ENCODE data around the gene SPTB.
"Not testable (repeated sequence)": the region's sequence is repeated elsewhere in the genome, so short reads cannot be mapped to it uniquely, and the experiment has no call there.

Gene SPTB

GRCh38 chr14:64879635-64880220 lies at the start of gene SPTB:
SPTB (minus strand) TSS chr14:64879907; CDS start chr14:64823094, 56,813 bp downstream.
- no peak for DNase-seq

- no peak for DNase-seq
Measured at GRCh38 chr14:64929014-64929359, 49.3 kb upstream of the SPTB start.

- DNase-seq: no peak
Measured at GRCh38 chr14:64928239-64929013, 48.7 kb upstream of the SPTB start.

- no peak for DNase-seq
Measured at GRCh38 chr14:64927031-64927430, 47.3 kb upstream of the SPTB start.

- no peak for DNase-seq
Measured at GRCh38 chr14:64926398-64926995, 46.8 kb upstream of the SPTB start.

GRCh38 chr14:64923015-64923414 lies 43.3 kb upstream of the SPTB start:
- no peak for DNase-seq

GRCh38 chr14:64920465-64920864 lies 40.8 kb upstream of the SPTB start:
- no peak for DNase-seq

- no peak for DNase-seq
Measured at GRCh38 chr14:64919618-64920017, 39.9 kb upstream of the SPTB start.

- DNase-seq: no peak
Measured at GRCh38 chr14:64919215-64919614, 39.5 kb upstream of the SPTB start.

GRCh38 chr14:64918216-64918615 lies 38.5 kb upstream of the SPTB start:
- DNase-seq: no peak

GRCh38 chr14:64915797-64916196 lies 36.1 kb upstream of the SPTB start:
- no peak for DNase-seq

GRCh38 chr14:64915029-64915424 lies 35.3 kb upstream of the SPTB start:
- DNase-seq: no peak

GRCh38 chr14:64914237-64915028 lies 34.7 kb upstream of the SPTB start, which contains the start of gene CHURC1:
CHURC1 (plus strand) TSS chr14:64914455; CDS start chr14:64914496, 41 bp downstream.
- peak; percentile 97 for DNase-seq

GRCh38 chr14:64913477-64913876 lies 33.8 kb upstream of the SPTB start:
- DNase-seq: not testable (repeated sequence)

GRCh38 chr14:64912261-64912660 lies 32.6 kb upstream of the SPTB start:
- no peak for DNase-seq

GRCh38 chr14:64910847-64911495 lies 31.3 kb upstream of the SPTB start:
- no peak for DNase-seq

GRCh38 chr14:64906022-64906421 lies 26.3 kb upstream of the SPTB start:
- no peak for DNase-seq

- no peak for DNase-seq
Measured at GRCh38 chr14:64899958-64900357, 20.3 kb upstream of the SPTB start.

- DNase-seq: no peak
Measured at GRCh38 chr14:64891839-64892375, 12.2 kb upstream of the SPTB start.

GRCh38 chr14:64891173-64891838 lies 11.6 kb upstream of the SPTB start:
- DNase-seq: no peak

GRCh38 chr14:64889352-64889751 lies 9.6 kb upstream of the SPTB start:
- DNase-seq: no peak

- DNase-seq: no peak
Measured at GRCh38 chr14:64885559-64885958, 5.9 kb upstream of the SPTB start.

Measured in activated CD8-positive, alpha-beta memory T cell treated with anti-CD3 and anti-CD28 coated beads for 24 hours (primary cell).